HG02973 (cell line): Measurements from ENCODE around the gene SGMS2.

ENCODE experiments used
- ATAC-seq: cut with Tn5 transposase; IDR thresholded peaks from one replicate; pipeline ENCODE4 v1.9.1; 2021; ENCODE audit warnings: moderate library complexity; ENCODE audit not compliant: unreplicated experiment

SGMS2 gene

GRCh38 chr4:107824350-107825071, at the start of gene SGMS2:
SGMS2 (plus strand) TSS chr4:107824932; CDS start chr4:107895554, 70,622 bp downstream.
- ATAC-seq: peak; percentile 58

- ATAC-seq: no peak
Observed at GRCh38 chr4:107777890-107778289, 46.8 kb upstream of the SGMS2 start.

GRCh38 chr4:107778784-107779530, 45.8 kb upstream of the SGMS2 start:
- ATAC-seq: no peak

- no peak for ATAC-seq
Observed at GRCh38 chr4:107780665-107781064, 44.1 kb upstream of the SGMS2 start.

- no peak for ATAC-seq
Observed at GRCh38 chr4:107791902-107792301, 32.8 kb upstream of the SGMS2 start.

- ATAC-seq: no peak
Observed at GRCh38 chr4:107792711-107793110, 32.0 kb upstream of the SGMS2 start.

GRCh38 chr4:107793996-107794395, 30.7 kb upstream of the SGMS2 start:
- ATAC-seq: no peak

- no peak for ATAC-seq
Observed at GRCh38 chr4:107799669-107800450, 24.9 kb upstream of the SGMS2 start.

GRCh38 chr4:107800706-107801105, 24.0 kb upstream of the SGMS2 start:
- no peak for ATAC-seq

- no peak for ATAC-seq
Observed at GRCh38 chr4:107801766-107802211, 22.9 kb upstream of the SGMS2 start.

GRCh38 chr4:107804956-107805355, 19.8 kb upstream of the SGMS2 start:
- no peak for ATAC-seq

- no peak for ATAC-seq
Observed at GRCh38 chr4:107806196-107806595, 18.5 kb upstream of the SGMS2 start.

- ATAC-seq: no peak
Observed at GRCh38 chr4:107808572-107808971, 16.2 kb upstream of the SGMS2 start.

- ATAC-seq: no peak
Observed at GRCh38 chr4:107809210-107809609, 15.5 kb upstream of the SGMS2 start.

- no peak for ATAC-seq
Observed at GRCh38 chr4:107814758-107815157, 10.0 kb upstream of the SGMS2 start.

GRCh38 chr4:107815158-107815557, 9.6 kb upstream of the SGMS2 start:
- ATAC-seq: no peak

- no peak for ATAC-seq
Observed at GRCh38 chr4:107818301-107818910, 6.3 kb upstream of the SGMS2 start.

- ATAC-seq: peak; percentile 9
Observed at GRCh38 chr4:107823870-107824349, 822 bp upstream of the SGMS2 start.

GRCh38 chr4:107825072-107825824, 516 bp downstream of the SGMS2 start:
- peak; percentile 12 for ATAC-seq

GRCh38 chr4:107826421-107826980, 1.8 kb downstream of the SGMS2 start:
- ATAC-seq: no peak
